Suprapubic skin (tissue), 4 donors: ENCODE measurements around the gene ACP6. TPM values are rescaled to one million over a fixed set of nuclear protein-coding genes. Genes with fewer than 3 reads are reported as not detected.

ENCODE experiments used
- DNase-seq, 2 donors: peaks; one replicate each; pipeline ENCODE4 v3.0.0-alpha.2; 2019; ENCODE audit warnings: low spot score in 2 of 2
- H3K27ac ChIP-seq: fragments of 200-600 bp; sonication (generic); one replicate; pipeline ENCODE4 v1.5.1; 2019
- H3K27me3 ChIP-seq: fragments of 200-600 bp; sonication (generic); one replicate; pipeline ENCODE4 v1.5.1; 2019
- H3K36me3 ChIP-seq: fragments of 200-600 bp; sonication (generic); one replicate; pipeline ENCODE4 v1.5.1; 2019
- H3K4me1 ChIP-seq: fragments of 200-600 bp; sonication (generic); one replicate; pipeline ENCODE4 v1.5.1; 2019
- H3K4me3 ChIP-seq: fragments of 200-600 bp; sonication (generic); one replicate; pipeline ENCODE4 v1.5.1; 2019; ENCODE audit warnings: mild to moderate bottlenecking
- H3K9me3 ChIP-seq: fragments of 200-600 bp; sonication (generic); one replicate; pipeline ENCODE4 v1.5.1; 2019
- CTCF ChIP-seq, 2 donors: fragments of 200-600 bp in 1 of 2; fragments of 450-650 bp in 1 of 2; sonication (generic) in 1 of 2; IDR thresholded peaks; one replicate each; pipeline ENCODE4 v1.5.1; 2016 to 2019; ENCODE audit warnings: antibody characterized with exemption in 2 of 2, mild to moderate bottlenecking in 1 of 2, moderate library complexity in 1 of 2
- EP300 ChIP-seq: sonication (generic); formaldehyde crosslinking; IDR thresholded peaks from one replicate; pipeline ENCODE4 v1.6.1; 2017; ENCODE audit warnings: antibody characterized with exemption
- POLR2A ChIP-seq, 2 donors: fragments of 450-650 bp; IDR thresholded peaks; one replicate each; pipeline ENCODE4 v1.6.1; 2017; ENCODE audit warnings: antibody characterized with exemption in 2 of 2, mild to moderate bottlenecking in 2 of 2, moderate library complexity in 2 of 2
- POLR2AphosphoS5 ChIP-seq, 3 donors: sonication (generic); formaldehyde crosslinking; IDR thresholded peaks; one replicate each; pipeline ENCODE4 v1.6.1; 2017; ENCODE audit warnings: antibody characterized with exemption in 3 of 3
- WGBS: methylation state at CpG from one replicate; pipeline ENCODE4 v1.1.5; 2018; 5-methylcytosine and 5-hydroxymethylcytosine counted together
- total RNA-seq, 4 donors: library from RNA; depleted of rRNA; stranded (reverse); fragments of >200 nt; gene quantifications; one replicate each; pipeline ENCODE4 v1.1.0, GENCODE V29; 2016

Gene ACP6
- total RNA-seq, 4 donors from 2014 or later, result 10.4 to 46.2 (median 19.3) TPM

GRCh38 chr1:147640553-147641165 is 29.7 kb downstream of the ACP6 start:
- WGBS, result 83% methylated on average over 3 of the region's 9 CpGs
- TF ChIP-seq POLR2A (IDR thresholded peaks at IDR 0.05) (no peak), CTCF (IDR thresholded peaks at IDR 0.05) (peak; percentile 40 to 85)
- DNase-seq, result no peak

GRCh38 chr1:147636314-147636713 is 34.0 kb downstream of the ACP6 start:
- 96% methylated on average over 4 of the region's 4 CpGs for WGBS
- no peak for DNase-seq
- TF ChIP-seq POLR2A (IDR thresholded peaks at IDR 0.05) (no peak), CTCF (IDR thresholded peaks at IDR 0.05) (no peak), POLR2AphosphoS5 (IDR thresholded peaks at IDR 0.05) (no peak), EP300 (no peak)
- Histone ChIP-seq H3K9me3 (no peaks in the 10 kb centered on the region), H3K4me1 (peaks cover 7% of the 10 kb centered on the region), H3K36me3 (no peaks in the 10 kb centered on the region), H3K27ac (no peak overlapping the region), H3K27me3 (no peaks in the 10 kb centered on the region), H3K4me3 (no peak overlapping the region)

More at GRCh38 chr1:147640553-147641165, 29.7 kb downstream of the ACP6 start:
- H3K4me3 ChIP-seq, result no peak overlapping the region
- no peaks in the 10 kb centered on the region for H3K36me3 ChIP-seq
- H3K9me3 ChIP-seq, result no peaks in the 10 kb centered on the region
- no peaks in the 10 kb centered on the region for H3K27me3 ChIP-seq
- H3K4me1 ChIP-seq, result peaks cover 11% of the 10 kb centered on the region
- no peak overlapping the region for H3K27ac ChIP-seq

- Histone ChIP-seq H3K4me1 (no peaks in the 10 kb centered on the region), H3K27ac (no peak overlapping the region), H3K27me3 (no peaks in the 10 kb centered on the region), H3K9me3 (no peaks in the 10 kb centered on the region), H3K4me3 (no peak overlapping the region), H3K36me3 (no peaks in the 10 kb centered on the region)
- no peak for DNase-seq
- WGBS, result 87% methylated on average over 1 of the region's 1 CpG
- no peak for TF ChIP-seq EP300
These were observed 35.0 kb downstream of the ACP6 start for GRCh38 chr1:147635342-147635741.

GRCh38 chr1:147634645-147635044 is 35.7 kb downstream of the ACP6 start:
- Histone ChIP-seq H3K9me3 (no peaks in the 10 kb centered on the region), H3K4me3 (no peak overlapping the region), H3K36me3 (no peaks in the 10 kb centered on the region), H3K4me1 (no peaks in the 10 kb centered on the region), H3K27ac (no peak overlapping the region), H3K27me3 (no peaks in the 10 kb centered on the region)
- TF ChIP-seq CTCF (IDR thresholded peaks at IDR 0.05), result no peak
- DNase-seq, result no peak

- TF ChIP-seq CTCF (IDR thresholded peaks at IDR 0.05) (no peak), POLR2AphosphoS5 (IDR thresholded peaks at IDR 0.05) (no peak), EP300 (no peak), POLR2A (IDR thresholded peaks at IDR 0.05) (no peak)
- no peaks in the 10 kb centered on the region for H3K27me3 ChIP-seq
- H3K4me1 ChIP-seq, result no peaks in the 10 kb centered on the region
- no peak for DNase-seq
- no peaks in the 10 kb centered on the region for H3K9me3 ChIP-seq
- 88% methylated on average over 1 of the region's 1 CpG for WGBS
- no peak overlapping the region for H3K4me3 ChIP-seq
- H3K27ac ChIP-seq, result no peak overlapping the region
- H3K36me3 ChIP-seq, result no peaks in the 10 kb centered on the region
These were observed 36.6 kb downstream of the ACP6 start for GRCh38 chr1:147633759-147634158.

GRCh38 chr1:147631839-147632238 is 38.5 kb downstream of the ACP6 start:
- Histone ChIP-seq H3K9me3 (no peaks in the 10 kb centered on the region), H3K4me1 (no peaks in the 10 kb centered on the region), H3K4me3 (no peak overlapping the region), H3K27me3 (no peaks in the 10 kb centered on the region), H3K27ac (no peak overlapping the region), H3K36me3 (no peaks in the 10 kb centered on the region)
- no peak for DNase-seq
- WGBS, result 81% methylated on average over 3 of the region's 3 CpGs
- TF ChIP-seq POLR2A (IDR thresholded peaks at IDR 0.05), result no peak
- TF ChIP-seq CTCF (IDR thresholded peaks at IDR 0.05), result no peak
